EL (cell line): ENCODE measurements around the gene COX5B.
"Not testable (repeated sequence)": the region's sequence is repeated elsewhere in the genome, so short reads cannot be mapped to it uniquely, and the experiment has no call there.

Experiments used
- DNase-seq: peaks from one replicate; pipeline ENCODE4 v3.0.0-alpha.2; 2016

The COX5B gene

GRCh38 chr2:97673915-97674283 is 28.0 kb downstream of the COX5B start:
- DNase-seq: no peak

GRCh38 chr2:97675430-97676113 is 29.7 kb downstream of the COX5B start:
- no peak for DNase-seq

- DNase-seq: no peak
Observed at GRCh38 chr2:97676620-97677019, 30.8 kb downstream of the COX5B start.

- DNase-seq: no peak
Observed at GRCh38 chr2:97677480-97677879, 31.6 kb downstream of the COX5B start.

- DNase-seq: no peak
Observed at GRCh38 chr2:97678298-97678697, 32.4 kb downstream of the COX5B start.

- DNase-seq: not testable (repeated sequence)
Observed at GRCh38 chr2:97687235-97687634, 41.4 kb downstream of the COX5B start.

GRCh38 chr2:97688062-97688827 is 42.4 kb downstream of the COX5B start:
- no peak for DNase-seq

GRCh38 chr2:97691166-97691565 is 45.3 kb downstream of the COX5B start:
- DNase-seq: no peak

- peak; percentile 62 for DNase-seq
Observed at GRCh38 chr2:97693476-97693875, 47.6 kb downstream of the COX5B start.

GRCh38 chr2:97695744-97696143 is 49.9 kb downstream of the COX5B start:
- no peak for DNase-seq

- peak; percentile 76 for DNase-seq
Observed at GRCh38 chr2:97697252-97698235, 51.7 kb downstream of the COX5B start.
